KG1 (cell line): ENCODE data around the gene CD59.

ENCODE experiments used
- DNase-seq: peaks from one replicate; lab custom pipeline; 2025; lab: John Stamatoyannopoulos, UW

Gene CD59, protein sequence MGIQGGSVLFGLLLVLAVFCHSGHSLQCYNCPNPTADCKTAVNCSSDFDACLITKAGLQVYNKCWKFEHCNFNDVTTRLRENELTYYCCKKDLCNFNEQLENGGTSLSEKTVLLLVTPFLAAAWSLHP

DNA sequence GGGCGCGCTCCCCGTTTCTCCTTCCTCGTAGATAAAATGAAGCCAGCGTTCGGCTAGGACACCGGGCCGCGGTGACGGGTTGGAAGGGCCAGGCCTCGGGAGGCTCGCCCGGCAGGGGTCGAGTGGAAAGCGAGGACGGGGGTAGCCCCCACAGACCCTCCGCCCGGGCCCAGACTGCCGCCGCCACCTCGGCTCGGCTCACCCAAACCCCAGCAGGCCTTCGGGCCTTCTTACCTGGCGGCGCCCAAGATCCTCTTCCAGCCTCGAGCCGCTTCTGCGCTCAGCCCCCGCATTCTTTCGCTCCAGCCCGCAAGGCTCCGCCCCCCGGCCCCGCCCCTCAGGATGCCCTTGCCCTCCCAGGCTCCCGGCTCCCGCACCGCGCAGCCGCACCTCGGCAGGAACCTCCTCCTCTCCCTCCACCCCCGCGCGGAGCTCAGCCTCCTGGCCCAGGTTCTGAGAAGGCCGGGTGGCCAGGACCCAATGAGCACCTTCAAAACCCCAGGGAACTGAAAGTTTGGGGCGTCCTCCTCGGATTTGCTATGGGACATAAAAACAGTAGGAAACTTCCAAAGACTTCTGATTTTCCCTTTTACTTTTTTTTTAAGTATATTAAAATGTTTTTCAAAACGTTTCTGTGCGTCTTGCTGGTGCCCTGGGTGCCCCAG, at the start of gene CD59:
Gene CD59, minus strand, starts transcription at position 276 of the 665 bp plus-strand sequence. CDS start 13,978 bp downstream, outside the sequence.
- DNase-seq: peak; percentile 57

DNA sequence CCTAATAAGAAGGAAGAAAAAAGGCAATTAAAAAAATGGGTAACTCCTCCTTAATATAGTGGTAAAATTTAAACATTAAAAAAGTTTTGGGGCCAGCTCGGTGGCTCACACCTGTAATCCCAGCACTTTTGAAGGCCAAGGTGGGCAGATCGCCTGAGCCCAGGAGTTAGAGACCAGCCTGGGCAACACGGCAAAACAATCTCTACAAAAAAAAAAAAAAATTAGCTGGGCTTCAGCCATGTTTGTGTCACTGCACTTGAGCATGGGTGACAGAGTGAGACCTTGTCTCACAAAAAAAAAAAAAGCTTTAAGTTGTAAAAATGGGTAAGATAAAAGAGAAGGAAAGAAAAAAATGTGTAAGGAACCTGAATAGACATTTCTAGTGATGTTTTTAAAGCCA, 49.4 kb upstream of the CD59 start:
- no peak for DNase-seq

DNA sequence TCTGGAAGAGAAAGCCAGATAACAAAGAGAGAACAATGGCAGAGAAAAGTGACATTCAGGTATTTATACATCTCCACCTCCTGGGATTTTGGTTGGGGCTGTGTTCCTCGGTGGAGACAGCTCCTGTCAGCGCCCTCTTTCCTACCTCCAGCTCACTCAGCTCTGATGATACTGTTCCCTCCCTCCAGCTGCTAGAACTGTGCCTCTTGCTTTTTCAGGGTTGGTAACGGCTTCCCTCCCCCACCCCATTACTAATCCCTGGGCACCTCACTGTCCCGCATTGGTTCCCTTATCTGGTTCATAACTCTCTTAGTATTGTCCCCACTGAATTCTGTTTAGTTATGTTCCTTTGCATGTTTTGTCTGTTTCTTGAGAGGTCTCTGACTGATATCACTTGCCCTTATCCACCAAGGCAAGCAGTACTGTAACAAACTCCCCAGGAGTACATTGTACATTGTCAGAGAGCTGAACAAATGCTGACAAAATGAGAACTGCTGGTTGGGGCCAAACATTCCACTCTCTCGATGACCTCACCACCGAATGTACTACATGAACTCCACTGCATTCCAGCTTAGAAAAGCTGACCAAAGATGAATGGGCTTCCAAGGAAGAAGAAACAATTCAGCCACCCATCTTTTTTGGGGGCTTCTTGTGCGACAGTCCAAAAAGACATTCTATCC, 43.8 kb upstream of the CD59 start:
- no peak for DNase-seq

DNA sequence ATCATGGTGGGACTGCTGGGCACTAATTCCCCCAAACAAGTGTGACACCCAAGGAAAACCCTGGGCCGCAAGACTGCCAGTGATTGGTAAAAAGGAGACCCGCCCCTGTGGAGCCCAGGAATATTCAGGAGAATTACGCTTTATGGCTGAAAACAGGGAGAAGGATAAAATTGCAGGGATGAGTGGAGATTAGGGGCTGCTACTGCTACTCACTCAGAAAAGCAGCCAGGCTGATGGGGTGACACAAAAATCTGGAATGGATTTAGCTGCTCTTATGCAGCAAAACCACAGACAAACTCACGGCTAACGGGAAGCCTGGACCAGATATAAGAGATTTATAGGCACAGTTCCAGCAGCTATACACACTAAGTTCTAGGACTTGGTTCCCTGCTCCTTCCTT, 42.5 kb upstream of the CD59 start:
- no peak for DNase-seq

DNA sequence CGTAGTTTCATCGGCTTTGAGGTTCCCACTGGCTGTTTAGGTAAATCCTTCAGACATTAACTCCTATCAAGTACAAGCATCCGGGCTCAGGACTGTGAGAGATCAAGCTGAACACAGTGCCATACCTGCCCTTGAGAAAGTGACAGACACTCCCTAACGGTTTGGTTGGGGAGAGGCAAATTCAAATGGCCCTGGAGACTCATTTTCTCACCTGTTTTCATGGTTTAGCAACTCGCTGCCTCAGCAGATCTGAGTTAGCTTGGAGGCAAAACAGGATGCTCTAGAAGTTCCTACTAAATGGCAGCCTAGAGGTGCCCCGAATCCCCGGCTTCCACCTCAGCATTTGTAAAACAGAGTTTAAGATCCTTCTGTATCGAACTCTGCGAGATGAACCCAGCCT, 41.7 kb upstream of the CD59 start:
- no peak for DNase-seq

DNA sequence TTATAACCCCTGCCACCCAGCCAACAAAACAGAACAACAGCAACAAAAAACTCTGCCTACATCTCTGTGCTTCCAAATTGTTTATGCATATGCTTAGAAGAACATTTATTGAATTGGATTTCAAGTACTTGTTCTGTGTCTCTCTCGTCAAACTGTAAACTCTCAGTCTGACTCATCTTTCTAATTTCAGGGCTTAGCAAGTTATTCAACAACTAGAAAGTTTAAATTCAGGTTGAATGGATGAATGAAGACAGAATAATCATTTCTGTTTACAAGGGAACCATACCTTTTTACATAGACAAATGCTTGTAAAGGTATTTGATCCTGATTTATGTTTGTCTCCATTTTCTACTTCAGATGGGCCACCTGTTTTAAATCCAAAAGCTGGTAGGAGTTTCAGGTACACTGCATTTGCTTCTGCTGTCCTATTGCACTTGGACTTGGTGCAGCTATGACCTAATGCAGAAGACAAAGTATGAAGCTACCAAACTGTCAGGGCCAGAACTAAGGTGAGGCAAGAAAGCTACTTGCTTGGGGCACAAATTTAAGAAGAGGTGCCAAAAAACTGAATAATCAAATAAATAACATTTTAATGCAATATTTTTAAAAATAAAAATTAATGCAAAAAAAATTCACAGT, 39.7 kb upstream of the CD59 start:
- no peak for DNase-seq

DNA sequence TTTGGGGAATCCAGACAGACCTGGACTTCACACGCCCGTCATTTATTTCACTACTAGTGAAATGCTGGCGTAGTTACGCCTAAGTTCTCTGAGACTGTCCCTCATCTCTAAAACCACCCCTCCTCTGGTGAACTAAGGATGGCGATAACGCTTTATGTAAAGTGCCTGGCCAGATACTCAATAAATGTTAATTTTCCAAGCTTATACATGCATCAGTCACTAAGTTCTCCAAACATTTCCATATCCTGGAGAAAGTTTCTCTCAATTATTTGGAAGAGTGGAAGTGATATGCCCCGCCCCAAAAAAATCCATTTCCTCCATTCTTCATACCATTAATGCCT, 39.2 kb upstream of the CD59 start:
- DNase-seq: no peak

DNA sequence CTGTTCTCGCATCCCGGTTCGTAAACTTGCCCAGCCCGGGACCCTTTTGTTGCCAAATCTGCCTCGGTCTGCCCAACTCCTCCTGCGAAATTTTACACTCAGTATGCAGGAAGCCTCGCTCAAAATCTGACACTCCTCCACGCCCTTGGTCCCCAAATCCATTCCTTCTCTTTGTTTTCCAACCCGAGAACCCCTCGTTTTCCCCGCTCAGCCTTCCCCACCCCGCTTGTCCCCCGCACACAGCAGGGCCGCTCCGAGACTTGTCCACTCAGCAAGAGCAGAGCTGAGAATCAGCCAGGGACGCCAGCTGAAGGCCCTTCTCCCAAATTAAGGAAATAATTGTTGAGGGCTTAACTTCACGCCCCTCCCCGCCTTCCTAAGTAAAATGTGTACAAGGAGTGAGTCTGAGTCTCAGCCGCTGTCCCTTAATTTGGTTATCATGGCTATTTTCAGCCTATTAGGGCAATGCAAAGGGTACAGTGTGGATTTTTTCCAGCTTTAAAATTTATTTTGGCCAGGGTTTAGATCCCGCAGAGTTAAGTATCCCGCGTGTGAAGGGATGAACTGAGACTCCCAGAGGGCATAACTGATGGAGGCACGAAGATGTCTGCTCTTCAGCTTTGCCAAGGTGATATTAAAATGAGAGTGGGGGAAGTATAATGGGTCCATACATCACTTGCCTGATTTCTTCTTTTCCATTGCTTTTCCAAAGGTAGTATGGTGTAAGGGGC, 38.7 kb upstream of the CD59 start:
- no peak for DNase-seq

DNA sequence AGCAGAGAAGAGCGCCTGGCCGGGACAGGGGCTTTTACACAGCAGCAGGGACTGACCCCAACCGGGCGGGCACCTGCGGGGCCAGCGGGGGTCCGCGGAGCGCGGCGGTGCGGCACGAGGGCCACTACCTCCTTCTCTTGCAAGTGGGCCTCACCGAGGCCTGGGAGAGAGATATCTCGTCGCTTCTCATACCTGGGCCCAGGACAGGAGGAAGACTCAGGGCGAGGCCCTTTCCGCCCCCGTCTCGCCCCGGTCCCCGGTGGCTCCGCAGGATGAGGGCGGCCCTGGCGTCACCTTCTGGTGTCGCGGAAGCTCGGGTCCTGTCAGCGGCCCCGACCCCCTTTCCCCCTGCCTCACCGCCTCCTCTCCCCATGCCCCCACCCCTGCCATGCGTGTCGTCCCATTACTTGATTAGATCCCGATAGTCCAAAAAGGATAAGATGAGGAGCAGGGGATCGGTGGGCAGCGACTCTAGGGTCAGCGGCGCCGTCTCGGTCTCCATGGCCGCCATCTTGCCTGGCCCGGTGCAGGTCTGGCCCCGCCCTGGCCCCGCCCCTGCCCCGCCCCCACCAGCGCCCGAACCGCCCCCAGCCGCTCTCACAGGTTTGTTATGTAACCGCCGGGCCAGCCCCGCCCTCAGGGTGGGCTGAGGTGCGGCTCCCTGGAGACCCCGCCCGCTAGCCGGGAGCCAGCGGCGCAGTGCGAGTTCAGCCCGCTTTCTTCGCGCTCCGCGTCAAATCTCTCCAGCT, 37.9 kb upstream of the CD59 start, which contains the start of gene FBXO3:
Gene FBXO3, minus strand, starts transcription at position 534 of the 749 bp plus-strand sequence. Its CDS starts 23 bp downstream, at position 511.
- DNase-seq: peak; percentile 83

DNA sequence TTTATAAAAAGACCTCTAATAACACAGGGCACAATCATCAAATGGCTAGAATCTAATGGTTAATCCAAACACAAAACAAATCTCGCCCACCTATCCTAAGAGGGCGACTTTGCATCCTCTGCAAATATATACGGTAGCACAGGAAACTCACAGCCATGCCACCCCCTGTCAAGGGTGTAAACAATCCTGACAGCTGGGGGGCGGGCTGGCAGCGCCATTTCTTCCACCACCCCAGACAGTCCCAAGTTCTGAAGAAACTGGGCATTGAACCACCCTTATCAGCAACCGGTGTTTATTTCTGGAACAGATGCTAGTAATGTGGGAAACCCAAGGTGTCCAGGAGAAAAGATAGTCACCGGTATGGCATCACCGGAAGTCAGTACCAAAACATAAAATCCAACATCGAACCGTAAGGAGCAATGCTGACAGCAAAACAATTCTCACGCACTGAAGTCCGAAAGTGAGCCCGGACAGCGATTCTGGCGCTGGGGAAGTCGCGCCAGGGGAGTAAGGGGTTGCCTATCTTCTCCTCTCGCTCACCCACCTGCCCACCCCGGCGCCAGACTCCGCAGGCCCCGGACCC, 37.3 kb upstream of the CD59 start:
- DNase-seq: peak; percentile 8

DNA sequence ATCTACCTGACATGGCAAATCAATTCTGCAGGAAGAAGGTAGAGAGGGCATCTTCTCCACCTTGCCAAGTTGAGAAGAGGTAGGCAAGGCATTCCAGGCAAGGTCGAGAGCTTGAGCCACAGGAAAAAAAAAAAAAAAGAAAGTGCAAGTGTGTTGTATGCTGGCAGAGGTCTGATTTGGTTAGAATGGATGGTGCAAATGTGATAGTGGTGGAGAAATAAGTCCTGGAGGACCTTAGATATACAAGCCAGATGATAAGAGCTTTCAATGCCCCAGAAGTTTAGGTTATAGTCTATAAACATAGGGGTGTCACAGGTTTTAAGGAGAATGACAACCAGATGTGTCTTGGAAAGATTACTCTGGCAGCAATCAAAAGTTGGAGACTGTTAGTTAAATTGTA, 36.6 kb upstream of the CD59 start:
- no peak for DNase-seq

DNA sequence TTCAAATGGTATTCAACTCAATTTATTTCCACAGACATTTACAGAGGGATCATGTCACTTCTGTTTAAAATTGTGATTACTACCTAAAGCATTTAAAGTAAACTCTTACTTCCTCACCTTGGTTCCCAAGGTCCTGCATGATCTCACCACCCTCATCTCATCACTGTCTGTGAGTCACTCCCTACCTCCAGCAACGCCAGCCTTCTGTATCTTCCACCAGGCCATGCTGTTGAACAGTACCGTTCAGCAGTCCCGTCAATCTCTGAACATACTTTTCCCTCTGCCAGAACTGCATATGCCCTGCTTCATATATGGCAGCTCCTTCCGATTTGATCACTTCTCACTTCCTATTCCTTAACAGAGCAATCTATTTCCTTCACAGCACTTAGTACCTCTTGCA, 36.1 kb upstream of the CD59 start:
- no peak for DNase-seq

DNA sequence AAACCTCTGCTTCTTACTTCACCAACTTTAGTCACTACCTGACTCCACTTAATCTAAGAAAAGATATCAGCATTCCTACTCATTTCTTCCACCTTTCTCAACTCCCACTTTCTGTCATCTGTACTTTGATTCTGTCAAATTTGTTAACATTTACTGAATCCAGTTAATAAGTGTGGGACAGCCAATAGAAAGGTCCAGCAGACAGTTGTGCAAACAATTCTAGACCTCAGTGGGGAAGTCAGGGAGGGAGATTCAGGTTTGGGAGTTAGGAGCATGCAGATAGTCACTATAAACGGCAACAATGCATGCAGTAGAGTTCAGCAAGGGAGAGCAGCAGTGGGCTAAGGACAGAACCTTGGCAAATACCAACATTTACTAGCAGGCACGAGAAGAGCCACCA, 34.0 kb upstream of the CD59 start:
- DNase-seq: no peak

DNA sequence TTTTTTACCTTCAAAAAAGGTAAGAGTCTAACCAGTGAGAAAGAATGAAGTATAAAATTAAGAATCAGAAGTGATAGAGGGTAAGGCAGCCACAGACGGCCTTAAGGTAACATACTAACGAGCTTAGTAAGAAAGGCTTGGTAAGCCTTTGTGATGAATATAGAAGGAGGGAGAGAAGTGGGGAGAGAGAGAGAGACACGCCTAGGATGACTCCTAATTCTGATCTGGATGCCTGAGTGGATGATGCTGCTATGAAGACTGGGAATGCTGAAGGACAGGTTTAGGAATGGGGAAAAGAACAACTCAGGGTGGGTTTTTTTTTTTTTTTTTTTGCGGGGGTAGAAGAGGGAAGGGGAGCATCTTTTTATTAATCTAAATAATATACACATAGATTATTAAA, 33.3 kb upstream of the CD59 start:
- DNase-seq: no peak

DNA sequence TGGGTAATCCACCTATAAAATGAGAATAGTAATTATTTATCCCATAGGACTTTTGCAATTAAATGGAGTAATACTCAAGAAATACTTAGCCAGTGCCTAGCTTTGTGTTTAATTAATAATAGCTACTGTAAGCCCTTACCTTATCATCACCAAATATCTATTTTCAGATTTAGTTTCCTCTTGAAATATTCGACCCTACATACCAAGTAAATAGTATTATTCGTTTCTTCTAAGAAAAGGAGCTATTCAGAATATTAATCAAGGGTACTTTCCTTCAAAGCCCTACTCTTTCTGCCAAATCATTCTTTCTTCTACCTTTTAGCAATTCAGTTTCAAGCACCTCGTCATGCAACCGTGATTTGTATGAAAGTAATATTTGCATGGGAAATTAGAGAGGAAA, 31.4 kb upstream of the CD59 start:
- DNase-seq: no peak

DNA sequence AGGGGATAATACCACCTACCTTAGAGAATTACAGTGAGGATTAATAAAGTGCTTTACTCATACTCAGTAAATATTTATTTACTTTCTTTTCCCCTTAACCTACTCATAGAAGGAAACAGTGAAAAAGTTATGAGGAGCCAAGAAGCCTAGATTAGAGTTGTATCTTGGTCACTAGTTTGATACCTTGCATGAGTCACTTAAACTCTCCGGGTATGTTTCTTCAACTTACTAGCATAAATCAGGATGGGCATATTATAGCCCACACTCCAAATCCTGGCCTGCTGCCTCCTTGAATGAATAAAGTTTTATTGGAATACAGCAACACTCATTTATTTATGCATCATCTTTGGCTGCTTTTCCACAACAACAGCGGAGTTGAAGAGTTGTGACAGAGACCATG, 29.9 kb upstream of the CD59 start:
- no peak for DNase-seq

DNA sequence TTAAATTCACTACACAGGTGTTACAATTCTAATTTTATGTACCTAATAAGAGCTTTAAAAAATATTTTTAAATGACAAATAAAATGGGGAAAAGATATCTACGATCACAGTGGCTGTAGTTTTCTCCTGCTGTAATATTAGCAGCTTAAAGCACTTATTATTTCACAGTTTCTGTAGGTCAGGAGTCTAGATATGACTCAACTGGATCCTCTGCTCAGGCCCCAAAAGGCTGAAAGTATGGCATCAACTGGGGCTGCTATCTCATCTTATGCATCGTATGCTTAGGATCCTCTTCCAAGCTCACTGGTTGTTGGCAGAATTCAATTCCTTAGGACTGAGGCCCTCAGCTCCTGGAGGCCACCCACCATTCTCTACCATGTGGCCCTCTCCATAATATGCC, 25.2 kb upstream of the CD59 start:
- DNase-seq: no peak

DNA sequence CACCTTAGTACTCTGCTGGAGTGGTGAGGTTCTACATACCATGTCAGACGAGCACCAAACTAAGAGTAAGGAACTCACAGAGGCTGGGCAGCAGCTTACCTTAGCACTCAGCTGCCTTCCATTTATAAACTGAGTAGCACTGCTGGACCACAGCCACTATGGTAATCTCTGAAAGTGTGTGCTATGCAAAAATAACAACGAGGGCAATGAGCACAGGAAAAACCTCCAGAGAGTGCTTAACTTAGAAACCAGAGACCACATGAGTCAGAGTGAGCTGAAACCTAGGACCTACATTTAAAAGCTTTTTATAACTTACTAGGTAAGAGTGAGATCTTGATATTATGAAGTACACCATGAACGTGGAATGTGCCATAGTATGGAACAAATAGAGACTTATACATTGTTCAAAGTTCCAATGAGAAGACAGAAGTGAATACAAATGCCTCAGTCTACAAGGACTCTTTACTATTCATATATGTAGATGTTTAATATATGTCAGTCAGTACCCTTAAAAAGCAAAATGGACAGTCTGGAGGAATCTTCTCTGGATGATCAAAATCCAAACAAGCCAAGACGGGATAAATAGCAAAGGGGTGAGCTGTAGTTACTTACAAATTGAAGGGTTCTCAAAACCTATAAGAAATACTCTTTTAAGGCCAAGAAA, 17.2 kb upstream of the CD59 start:
- no peak for DNase-seq

DNA sequence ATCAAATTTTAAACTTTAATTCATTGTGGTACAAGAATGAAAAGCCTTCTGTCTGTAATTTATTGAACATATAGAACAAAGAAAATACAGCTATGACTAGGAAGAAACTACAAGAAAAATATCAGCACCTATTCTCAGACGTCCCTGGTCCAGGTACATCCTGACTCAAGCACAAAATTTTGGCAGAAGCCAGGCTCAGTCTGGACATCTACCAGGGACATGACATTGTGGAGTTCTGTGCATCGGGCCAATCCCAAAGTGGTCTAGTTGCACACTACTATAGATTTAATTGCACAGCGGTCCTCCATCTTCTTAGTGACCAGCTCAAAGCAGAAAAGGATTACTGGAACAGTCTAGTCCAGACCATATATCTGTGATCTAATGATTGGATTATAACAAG, 15.7 kb upstream of the CD59 start:
- no peak for DNase-seq

DNA sequence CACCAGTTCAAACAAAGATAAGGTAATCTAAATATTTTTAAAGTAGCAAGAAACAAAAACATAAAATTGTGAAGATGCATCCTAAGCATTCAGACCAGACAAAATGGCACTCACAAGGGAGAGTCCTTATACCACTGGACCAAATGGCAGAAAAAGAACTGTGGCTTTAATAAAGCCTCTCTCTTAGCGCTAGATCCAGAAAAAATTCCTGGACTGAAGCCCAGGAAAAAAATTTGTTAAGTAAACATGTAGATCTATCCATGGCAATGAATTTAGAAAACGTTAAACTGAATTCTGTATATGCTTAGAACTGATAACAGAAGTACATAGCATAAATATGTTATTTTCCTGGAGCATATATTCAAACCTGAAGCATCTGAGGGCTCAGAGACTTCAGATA, 11.8 kb upstream of the CD59 start:
- no peak for DNase-seq

DNA sequence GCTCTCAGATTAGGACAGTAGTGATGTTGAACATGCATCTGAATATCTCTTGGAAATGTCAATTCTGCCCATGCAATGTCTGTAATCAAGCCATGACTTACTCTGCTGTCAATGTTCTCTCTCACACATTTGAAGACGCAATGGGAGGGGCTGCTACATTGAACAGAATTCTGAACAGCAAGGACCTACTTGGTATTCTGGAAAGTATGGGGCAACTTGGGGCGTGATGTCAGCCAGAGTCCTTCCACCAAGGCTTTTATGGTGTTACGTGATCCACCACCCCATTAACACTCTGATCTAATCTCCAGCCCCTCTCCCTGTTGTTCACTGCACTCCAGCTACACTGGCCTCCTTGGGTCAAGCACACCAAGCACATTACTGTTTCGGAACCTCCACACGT, 7.1 kb upstream of the CD59 start:
- no peak for DNase-seq
